Smooth muscle cell (in vitro differentiated cells): Measurements from ENCODE around the gene CLIP3. TPM values are rescaled to one million over a fixed set of nuclear protein-coding genes. Genes with fewer than 3 reads are reported as not detected.
"Not testable (repeated sequence)": the region's sequence is repeated elsewhere in the genome, so short reads cannot be mapped to it uniquely, and the experiment has no call there.

Experiments used
- DNase-seq: peaks from one replicate; lab custom pipeline; 2025; ENCODE audit not compliant: unreplicated experiment; lab: John Stamatoyannopoulos, UW
- H2AFZ ChIP-seq: fragments of 200-600 bp; sonication (generic); 2 replicates; pipeline ENCODE4 v1.6.0; 2016; ENCODE audit warnings: antibody characterized with exemption, low read depth, mild to moderate bottlenecking
- H3F3A ChIP-seq: fragments of 200-600 bp; sonication (generic); 2 replicates; pipeline ENCODE4 v1.6.0; 2017; ENCODE audit warnings: antibody characterized with exemption, low read depth
- H3K27ac ChIP-seq: fragments of 200-600 bp; sonication (generic); 2 replicates; pipeline ENCODE4 v1.5.1; 2016; ENCODE audit warnings: low read depth, mild to moderate bottlenecking
- H3K27me3 ChIP-seq: fragments of 200-600 bp; sonication (generic); 2 replicates; pipeline ENCODE4 v1.6.1; 2016; ENCODE audit warnings: low read depth, mild to moderate bottlenecking
- H3K36me3 ChIP-seq: fragments of 200-600 bp; sonication (generic); 2 replicates; pipeline ENCODE4 v1.5.1; 2016; ENCODE audit warnings: low read depth
- H3K4me1 ChIP-seq: fragments of 200-600 bp; sonication (generic); 2 replicates; pipeline ENCODE4 v1.5.1; 2016; ENCODE audit warnings: low read depth
- H3K4me2 ChIP-seq: fragments of 200-600 bp; sonication (generic); 2 replicates; pipeline ENCODE4 v1.6.0; 2016; ENCODE audit warnings: mild to moderate bottlenecking
- H3K4me3 ChIP-seq: fragments of 200-600 bp; sonication (generic); 2 replicates; pipeline ENCODE4 v1.5.1; 2016; ENCODE audit warnings: mild to moderate bottlenecking
- H3K79me2 ChIP-seq: fragments of 200-600 bp; sonication (generic); 2 replicates; pipeline ENCODE4 v1.6.0; 2016; ENCODE audit warnings: low read depth, mild to moderate bottlenecking
- H3K9ac ChIP-seq: fragments of 200-600 bp; sonication (generic); 2 replicates; pipeline ENCODE4 v1.6.0; 2016; ENCODE audit warnings: low read depth
- H3K9me3 ChIP-seq: fragments of 200-600 bp; sonication (generic); replicated peaks from 2 replicates; pipeline ENCODE4 v1.5.1; 2016; ENCODE audit warnings: low read depth
- H4K20me1 ChIP-seq: fragments of 200-600 bp; sonication (generic); 2 replicates; pipeline ENCODE4 v1.6.0; 2016; ENCODE audit warnings: low read depth
- WGBS: methylation state at CpG from one replicate; pipeline ENCODE4 v1.1.7; 2016; ENCODE audit warnings: low lambda C conversion rate; 5-methylcytosine and 5-hydroxymethylcytosine counted together
- polyA plus RNA-seq: library from polyadenylated mRNA; unstranded; fragments of >200 nt; fragmentation: Nextera tagmentation; extraction: Ambion mirVana; gene quantifications from 2 replicates; pipeline ENCODE4 v1.2.1, GENCODE V29; 2016
- total RNA-seq: library from RNA; depleted of rRNA; stranded (reverse); fragments of >200 nt; gene quantifications from 2 replicates; pipeline ENCODE4 v1.2.3, GENCODE V29; 2014
- TF ChIP-seq, protein P1 (sequence below): fragments of 200-600 bp; sonication (generic); IDR thresholded peaks from 2 replicates; pipeline ENCODE4 v1.5.1; 2017; ENCODE audit warnings: borderline replicate concordance, mild to moderate bottlenecking, antibody characterized with exemption; ENCODE audit not compliant: insufficient read depth, poor library complexity, severe bottlenecking

CLIP3 gene
- total and polyA plus RNA-seq, 2 experiments from 2014 or later: 10.7 to 36.7 TPM

DNA sequence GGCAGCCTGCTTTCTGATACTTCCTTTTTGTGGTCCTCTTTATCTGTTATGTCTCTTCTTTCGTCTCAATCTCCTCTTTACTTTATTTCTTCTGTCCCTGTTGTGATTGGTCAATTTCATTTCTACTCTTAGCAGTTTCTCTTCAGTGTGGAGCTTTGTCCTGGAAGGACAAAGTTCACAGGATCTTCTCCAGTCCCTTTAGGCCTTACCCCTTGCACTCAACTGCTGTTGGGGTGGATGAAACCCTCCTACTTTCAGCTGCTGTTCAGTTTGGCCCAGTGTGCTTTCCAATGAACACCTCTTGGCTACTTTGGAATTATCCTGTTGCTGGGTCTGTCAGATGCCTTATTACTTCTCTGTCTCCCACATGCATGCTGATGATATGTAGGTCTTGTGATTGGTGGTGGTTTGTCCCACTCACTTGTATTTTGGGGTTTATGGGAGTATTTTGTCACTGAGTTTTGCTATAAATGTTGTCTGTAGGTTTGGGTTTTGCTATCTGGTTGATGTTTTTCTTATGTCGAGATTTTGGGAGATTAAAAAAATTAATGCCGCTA lies 46.8 kb upstream of the CLIP3 start:
- H3F3A ChIP-seq: no peaks in the 10 kb centered on the region
- H3K27ac ChIP-seq: no peak overlapping the region
- H3K4me1 ChIP-seq: no peaks in the 10 kb centered on the region
- no peak overlapping the region for H3K4me3 ChIP-seq
- H3K4me2 ChIP-seq: no peak overlapping the region
- no peaks in the 10 kb centered on the region for H3K9me3 ChIP-seq
- WGBS: 99% methylated on average over 3 of the region's 3 CpGs
- H3K9ac ChIP-seq: no peak overlapping the region
- H3K79me2 ChIP-seq: no peaks in the 10 kb centered on the region
- no peak overlapping the region for H2AFZ ChIP-seq
- H3K36me3 ChIP-seq: no peaks in the 10 kb centered on the region
- DNase-seq: no peak
- no peaks in the 10 kb centered on the region for H4K20me1 ChIP-seq
- TF ChIP-seq, protein P1, sequence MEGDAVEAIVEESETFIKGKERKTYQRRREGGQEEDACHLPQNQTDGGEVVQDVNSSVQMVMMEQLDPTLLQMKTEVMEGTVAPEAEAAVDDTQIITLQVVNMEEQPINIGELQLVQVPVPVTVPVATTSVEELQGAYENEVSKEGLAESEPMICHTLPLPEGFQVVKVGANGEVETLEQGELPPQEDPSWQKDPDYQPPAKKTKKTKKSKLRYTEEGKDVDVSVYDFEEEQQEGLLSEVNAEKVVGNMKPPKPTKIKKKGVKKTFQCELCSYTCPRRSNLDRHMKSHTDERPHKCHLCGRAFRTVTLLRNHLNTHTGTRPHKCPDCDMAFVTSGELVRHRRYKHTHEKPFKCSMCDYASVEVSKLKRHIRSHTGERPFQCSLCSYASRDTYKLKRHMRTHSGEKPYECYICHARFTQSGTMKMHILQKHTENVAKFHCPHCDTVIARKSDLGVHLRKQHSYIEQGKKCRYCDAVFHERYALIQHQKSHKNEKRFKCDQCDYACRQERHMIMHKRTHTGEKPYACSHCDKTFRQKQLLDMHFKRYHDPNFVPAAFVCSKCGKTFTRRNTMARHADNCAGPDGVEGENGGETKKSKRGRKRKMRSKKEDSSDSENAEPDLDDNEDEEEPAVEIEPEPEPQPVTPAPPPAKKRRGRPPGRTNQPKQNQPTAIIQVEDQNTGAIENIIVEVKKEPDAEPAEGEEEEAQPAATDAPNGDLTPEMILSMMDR: no peak
- no peaks in the 10 kb centered on the region for H3K27me3 ChIP-seq

DNA sequence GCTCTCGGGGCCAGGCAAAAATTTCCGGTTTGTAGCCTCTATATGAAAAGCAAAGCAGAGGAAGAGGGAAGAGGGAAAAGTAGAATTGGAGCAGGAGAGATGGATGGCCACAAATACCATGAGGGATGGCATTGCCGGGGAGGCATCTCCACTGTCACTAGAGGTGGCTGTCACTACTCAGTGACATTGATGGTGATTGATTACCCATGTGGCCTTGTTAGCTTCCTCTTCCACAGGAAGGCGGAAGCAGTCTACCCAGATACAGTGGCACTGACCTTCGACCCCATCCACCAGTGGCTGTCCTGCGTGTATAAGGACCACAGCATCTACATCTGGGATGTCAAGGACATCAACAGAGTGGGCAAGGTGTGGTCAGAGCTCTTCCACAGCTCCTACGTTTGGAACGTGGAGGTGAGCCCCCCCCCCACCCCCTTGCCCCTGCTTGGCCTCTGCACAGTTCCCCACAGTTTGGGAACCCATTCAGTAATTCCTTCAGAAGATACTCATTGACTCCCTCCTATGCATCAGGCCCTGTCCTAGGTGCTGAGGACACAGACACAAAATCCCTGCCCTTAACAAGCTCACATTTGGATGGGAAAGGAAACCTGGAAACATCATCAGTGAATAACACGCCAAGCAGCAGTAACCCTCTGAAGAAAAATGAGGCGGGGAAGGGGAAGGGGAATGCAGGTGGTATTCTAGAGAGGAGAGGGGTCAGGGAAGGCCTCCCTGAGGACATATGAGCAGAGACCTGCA lies 40.6 kb upstream of the CLIP3 start:
- Histone ChIP-seq H3K9ac (no peak overlapping the region), H4K20me1 (no peaks in the 10 kb centered on the region), H2AFZ (no peak overlapping the region), H3K4me3 (no peak overlapping the region), H3K27ac (no peak overlapping the region), H3K9me3 (no peaks in the 10 kb centered on the region), H3K4me1 (no peaks in the 10 kb centered on the region), H3K79me2 (no peaks in the 10 kb centered on the region), H3K36me3 (no peaks in the 10 kb centered on the region), H3F3A (no peaks in the 10 kb centered on the region), H3K4me2 (no peak overlapping the region), H3K27me3 (no peaks in the 10 kb centered on the region)
- WGBS: 90% methylated on average over 10 of the region's 10 CpGs
- TF ChIP-seq, protein P1: no peak
- no peak for DNase-seq

DNA sequence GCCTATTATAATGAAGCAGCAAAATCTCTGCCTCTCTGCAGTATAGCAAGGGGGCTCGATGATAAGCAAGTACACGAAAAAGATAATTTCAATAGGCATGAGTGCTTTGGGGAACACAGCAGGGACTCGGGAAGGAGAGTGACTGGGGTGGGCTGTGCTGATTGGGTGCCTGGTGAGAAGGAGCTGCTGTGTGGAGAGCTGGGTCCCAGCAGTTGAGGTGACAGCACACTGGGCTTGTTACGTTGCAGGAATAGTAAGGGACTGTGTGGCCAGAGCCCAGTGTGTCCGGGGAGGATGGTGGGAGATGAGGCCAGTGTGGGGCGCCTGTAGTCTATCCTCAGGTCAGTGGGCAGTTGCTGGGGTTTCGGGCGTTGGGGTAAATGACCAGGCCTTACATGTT lies 39.4 kb upstream of the CLIP3 start:
- Histone ChIP-seq H4K20me1 (no peaks in the 10 kb centered on the region), H3K9me3 (no peaks in the 10 kb centered on the region), H3K4me3 (no peak overlapping the region), H3K9ac (no peak overlapping the region), H3K79me2 (no peaks in the 10 kb centered on the region), H2AFZ (no peak overlapping the region), H3K27me3 (no peaks in the 10 kb centered on the region), H3K36me3 (no peaks in the 10 kb centered on the region), H3K27ac (no peak overlapping the region), H3K4me2 (no peak overlapping the region), H3K4me1 (no peaks in the 10 kb centered on the region), H3F3A (no peaks in the 10 kb centered on the region)
- 91% methylated on average over 8 of the region's 8 CpGs for WGBS
- no peak for DNase-seq
- TF ChIP-seq, protein P1: no peak

DNA sequence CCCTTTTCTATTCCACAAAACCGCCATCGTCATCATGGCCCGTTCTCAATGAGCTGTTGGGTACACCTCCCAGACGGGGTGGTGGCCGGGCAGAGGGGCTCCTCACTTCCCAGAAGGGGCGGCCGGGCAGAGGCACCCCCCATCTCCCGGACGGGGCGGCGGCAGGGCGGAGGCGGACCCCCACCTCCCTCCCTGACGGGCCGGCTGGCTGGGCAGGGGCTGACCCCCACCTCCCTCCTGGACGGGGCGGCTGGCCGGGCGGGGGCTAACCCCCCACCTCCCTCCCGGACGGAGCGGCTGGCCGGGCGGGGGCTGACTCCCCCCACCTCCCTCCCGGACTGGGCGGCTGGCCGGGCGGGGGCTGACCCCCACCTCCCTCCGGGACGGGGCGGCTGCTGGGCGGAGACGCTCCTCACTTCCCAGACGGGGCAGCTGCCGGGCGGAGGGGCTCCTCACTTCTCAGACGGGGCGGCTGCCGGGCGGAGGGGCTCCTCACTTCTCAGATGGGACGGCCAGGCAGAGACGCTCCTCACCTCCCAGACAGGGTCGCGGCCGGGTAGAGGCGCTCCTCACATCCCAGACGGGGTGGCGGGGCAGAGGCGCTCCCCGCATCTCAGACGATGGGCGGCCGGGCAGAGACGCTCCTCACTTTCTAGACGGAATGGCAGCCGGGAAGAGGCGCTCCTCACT lies 36.3 kb upstream of the CLIP3 start:
- H3K4me3 ChIP-seq: not testable (repeated sequence)

More for the DNA sequence above, 36.3 kb upstream of the CLIP3 start:
- 97% methylated on average over 27 of the region's 57 CpGs for WGBS
- H2AFZ ChIP-seq, H3K9me3 ChIP-seq, H3K36me3 ChIP-seq, H3K9ac ChIP-seq, H3K4me2 ChIP-seq, H3F3A ChIP-seq, DNase-seq, H3K4me1 ChIP-seq, H3K79me2 ChIP-seq, H3K27me3 ChIP-seq, H4K20me1 ChIP-seq, H3K27ac ChIP-seq: not testable (repeated sequence)
